H9 (cell line): ENCODE measurements around the gene FRYL. TPM values are rescaled to one million over a fixed set of nuclear protein-coding genes. Genes with fewer than 3 reads are reported as not detected.

Source experiments
- DNase-seq: peaks from one replicate; pipeline ENCODE4 v3.0.0-alpha.2; 2017
- H2AFZ ChIP-seq: one replicate; pipeline ENCODE4 v1.6.1; 2013; ENCODE audit warnings: mild to moderate bottlenecking, low read length, control low read depth, moderate library complexity
- H2AK5ac ChIP-seq: 2 replicates; pipeline ENCODE4 v1.6.1; 2013; ENCODE audit warnings: low read length, control low read depth, mixed read lengths; ENCODE audit not compliant: insufficient read length
- H2BK120ac ChIP-seq: one replicate; pipeline ENCODE4 v1.6.1; 2013; ENCODE audit warnings: low read depth, mild to moderate bottlenecking, low read length, control low read depth, inconsistent platforms; ENCODE audit not compliant: poor library complexity, severe bottlenecking
- H2BK12ac ChIP-seq: 2 replicates; pipeline ENCODE4 v1.6.1; 2013; ENCODE audit warnings: low read length, control low read depth, mixed read lengths, low read depth; ENCODE audit not compliant: insufficient read length
- H2BK15ac ChIP-seq: 2 replicates; pipeline ENCODE4 v1.6.1; 2013; ENCODE audit warnings: low read depth, low read length, control low read depth
- H2BK20ac ChIP-seq: one replicate; pipeline ENCODE4 v1.6.1; 2013; ENCODE audit warnings: low read depth, mild to moderate bottlenecking, low read length, control low read depth, inconsistent platforms; ENCODE audit not compliant: poor library complexity, severe bottlenecking
- H2BK5ac ChIP-seq: 2 replicates; pipeline ENCODE4 v1.6.1; 2013; ENCODE audit warnings: low read length, control low read depth, mixed read lengths; ENCODE audit not compliant: insufficient read length
- H3K14ac ChIP-seq: 2 replicates; pipeline ENCODE4 v1.6.1; 2013; ENCODE audit warnings: low read length, control low read depth; ENCODE audit not compliant: insufficient read depth
- H3K18ac ChIP-seq: 2 replicates; pipeline ENCODE4 v1.6.1; 2013; ENCODE audit warnings: low read depth, mild to moderate bottlenecking, mixed read lengths, low read length, control low read depth; ENCODE audit not compliant: insufficient read length
- H3K23ac ChIP-seq: 2 replicates; pipeline ENCODE4 v1.6.1; 2013; ENCODE audit warnings: low read length, control low read depth, mixed read lengths, low read depth; ENCODE audit not compliant: insufficient read length
- H3K23me2 ChIP-seq: 2 replicates; pipeline ENCODE4 v1.6.1; 2013; ENCODE audit warnings: low read depth, mild to moderate bottlenecking, mixed read lengths, low read length, control low read depth; ENCODE audit not compliant: insufficient read length, poor library complexity, severe bottlenecking
- H3K27ac ChIP-seq: 2 replicates; pipeline ENCODE4 v1.5.1; 2013; ENCODE audit warnings: low read length, control low read depth, mixed read lengths, low read depth; ENCODE audit not compliant: insufficient read length
- H3K27me3 ChIP-seq: 2 replicates; pipeline ENCODE4 v1.6.1; 2013; ENCODE audit warnings: low read length, control low read depth, inconsistent platforms; ENCODE audit not compliant: insufficient read depth
- H3K4ac ChIP-seq: 2 replicates; pipeline ENCODE4 v1.6.1; 2013; ENCODE audit warnings: low read depth, mild to moderate bottlenecking, control low read depth, inconsistent platforms, low read length, moderate library complexity
- H3K4me1 ChIP-seq: 2 replicates; pipeline ENCODE4 v1.6.1; 2013; ENCODE audit warnings: low read length, control low read depth, inconsistent platforms; ENCODE audit not compliant: insufficient read depth
- H3K4me2 ChIP-seq: 2 replicates; pipeline ENCODE4 v1.6.1; 2013; ENCODE audit warnings: low read length, control low read depth, mixed read lengths; ENCODE audit not compliant: insufficient read length, insufficient read depth
- H3K56ac ChIP-seq: 2 replicates; pipeline ENCODE4 v1.6.1; 2013; ENCODE audit warnings: low read depth, mild to moderate bottlenecking, mixed read lengths, low read length, control low read depth; ENCODE audit not compliant: insufficient read length
- H3K79me1 ChIP-seq: 2 replicates; pipeline ENCODE4 v1.6.1; 2013; ENCODE audit warnings: low read depth, mild to moderate bottlenecking, moderate library complexity, low read length, control low read depth, inconsistent platforms; ENCODE audit not compliant: insufficient read depth, poor library complexity, severe bottlenecking
- H3K79me2 ChIP-seq: 2 replicates; pipeline ENCODE4 v1.6.1; 2013; ENCODE audit warnings: low read length, control low read depth, inconsistent platforms; ENCODE audit not compliant: insufficient read depth
- H3K9ac ChIP-seq: 2 replicates; pipeline ENCODE4 v1.6.1; 2013; ENCODE audit warnings: low read length, control low read depth, mixed read lengths; ENCODE audit not compliant: insufficient read length; ENCODE audit errors: extremely low read depth
- H3K9me3 ChIP-seq: one replicate; pipeline ENCODE4 v1.6.1; 2013; ENCODE audit warnings: low read depth, low read length, inconsistent platforms; ENCODE audit not compliant: control insufficient read depth
- H3T11ph ChIP-seq: one replicate; pipeline ENCODE4 v1.6.1; 2013; ENCODE audit warnings: mild to moderate bottlenecking, low read length, control low read depth, inconsistent platforms
- H4K20me1 ChIP-seq: one replicate; pipeline ENCODE4 v1.6.1; 2013; ENCODE audit not compliant: control insufficient read depth, insufficient read length, insufficient read depth
- H4K5ac ChIP-seq: 2 replicates; pipeline ENCODE4 v1.6.1; 2013; ENCODE audit warnings: low read depth, mild to moderate bottlenecking, mixed read lengths, low read length, control low read depth; ENCODE audit not compliant: insufficient read length
- H4K8ac ChIP-seq: replicated peaks from 2 replicates; pipeline ENCODE4 v1.6.1; 2013; ENCODE audit warnings: low read length, control low read depth, mixed read lengths, low read depth; ENCODE audit not compliant: insufficient read length
- H4K91ac ChIP-seq: 2 replicates; pipeline ENCODE4 v1.6.1; 2013; ENCODE audit warnings: low read depth, mild to moderate bottlenecking, moderate library complexity, mixed read lengths, low read length, control low read depth; ENCODE audit not compliant: insufficient read length
- H3K27ac Mint-ChIP-seq, 3 experiments: 2 replicates in 2 of 3; 3 replicates in 1 of 3; pipeline ENCODE4 v1.8.0; 2020 to 2021; ENCODE audit warnings: mixed read lengths in 3 of 3, mild to moderate bottlenecking in 1 of 3, moderate library complexity in 1 of 3
- H3K27me3 Mint-ChIP-seq: 2 replicates; pipeline ENCODE4 v1.8.0; 2021; ENCODE audit warnings: low read depth, mild to moderate bottlenecking, moderate library complexity, mixed read lengths
- H3K36me3 Mint-ChIP-seq, 3 experiments: 2 replicates in 2 of 3; 3 replicates in 1 of 3; pipeline ENCODE4 v1.8.0; 2020 to 2021; ENCODE audit warnings: low read depth in 3 of 3, mixed read lengths in 3 of 3; ENCODE audit not compliant: insufficient read depth in 1 of 3
- H3K4me1 Mint-ChIP-seq, 2 experiments: 2 replicates each; pipeline ENCODE4 v1.8.0; 2020; ENCODE audit warnings: mixed read lengths in 2 of 2
- H3K4me3 Mint-ChIP-seq, 2 experiments: 2 replicates in 1 of 2; 3 replicates in 1 of 2; pipeline ENCODE4 v1.8.0; 2020 to 2021; ENCODE audit warnings: mild to moderate bottlenecking in 2 of 2, mixed read lengths in 2 of 2, moderate library complexity in 1 of 2
- H3K9me3 Mint-ChIP-seq, 2 experiments: 2 replicates in 1 of 2; 3 replicates in 1 of 2; pipeline ENCODE4 v1.8.0; 2020; ENCODE audit warnings: mild to moderate bottlenecking in 2 of 2, mixed read lengths in 2 of 2, moderate library complexity in 1 of 2
- WGBS: extraction: QIAGEN DNeasy Blood & Tissue Kit; methylation state at CpG from one replicate; pipeline ENCODE4 v1.1.7; 2013; ENCODE audit warnings: missing lambda C conversion rate, low lambda C conversion rate, mixed read lengths; ENCODE audit not compliant: insufficient read length; ENCODE audit errors: extremely low coverage; 5-methylcytosine and 5-hydroxymethylcytosine counted together
- total RNA-seq: library from RNA; stranded (reverse); gene quantifications from 2 replicates; pipeline ENCODE4 v1.2.1, GENCODE V29; 2021
- TF ChIP-seq, protein P1 (sequence below): fragments of 200-600 bp; sonication (generic); conservative IDR thresholded peaks from 3 replicates; pipeline ENCODE4 v1.8.0; 2021; ENCODE audit warnings: antibody characterized with exemption, mild to moderate bottlenecking

The FRYL gene
- total RNA-seq, 1 experiment from 2014 or later = 31.5 TPM

DNA sequence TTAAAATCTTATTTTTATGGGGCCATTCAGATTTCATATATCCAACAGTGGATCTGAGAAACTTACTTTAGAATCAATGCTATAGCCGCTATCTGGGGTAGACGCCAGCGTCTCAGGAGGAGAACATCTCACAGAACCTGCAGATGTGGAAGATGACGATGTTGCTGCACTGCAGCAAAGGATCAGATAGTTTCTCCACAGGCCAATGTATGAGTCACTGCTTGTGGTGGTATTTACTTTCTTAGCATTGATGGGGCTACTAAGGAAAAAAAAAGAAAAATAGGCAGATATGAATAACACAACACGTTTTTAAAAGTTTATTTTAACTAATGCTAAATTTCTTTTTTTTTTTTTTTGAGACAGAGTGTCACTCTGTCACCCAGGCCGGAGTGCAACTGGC is 204.1 kb downstream of the FRYL start:
- H3K36me3 Mint-ChIP-seq = peaks cover 5 to 28% (median 24%) of the 10 kb centered on the region in 3 experiments; a peak in 5 of 7 replicates
- no peak overlapping the region for H3K4me3 Mint-ChIP-seq
- Histone ChIP-seq H3K9me3 (no peaks in the 10 kb centered on the region), H4K20me1 (no peaks in the 10 kb centered on the region), H3K23me2 (no peaks in the 10 kb centered on the region), H3T11ph (no peak overlapping the region), H2AK5ac (no peak overlapping the region), H3K56ac (no peak overlapping the region), H3K79me1 (no peaks in the 10 kb centered on the region), H3K4me1 (no peaks in the 10 kb centered on the region), H3K4ac (no peak overlapping the region), H4K8ac (no peak overlapping the region), H3K23ac (no peak overlapping the region), H3K27ac (no peak overlapping the region), H2BK12ac (no peak overlapping the region), H2BK20ac (no peak overlapping the region), H2BK120ac (no peak overlapping the region), H4K5ac (no peak overlapping the region), H4K91ac (no peak overlapping the region), H3K9ac (no peak overlapping the region), H3K27me3 (no peaks in the 10 kb centered on the region), H2AFZ (no peak overlapping the region), H2BK5ac (no peak overlapping the region), H3K18ac (no peak overlapping the region), H3K4me2 (no peak overlapping the region), H2BK15ac (no peak overlapping the region), H3K79me2 (no peaks in the 10 kb centered on the region), H3K14ac (no peak overlapping the region)
- no peaks in the 10 kb centered on the region for H3K27me3 Mint-ChIP-seq
- no peaks in the 10 kb centered on the region for H3K9me3 Mint-ChIP-seq
- TF ChIP-seq, protein P1, sequence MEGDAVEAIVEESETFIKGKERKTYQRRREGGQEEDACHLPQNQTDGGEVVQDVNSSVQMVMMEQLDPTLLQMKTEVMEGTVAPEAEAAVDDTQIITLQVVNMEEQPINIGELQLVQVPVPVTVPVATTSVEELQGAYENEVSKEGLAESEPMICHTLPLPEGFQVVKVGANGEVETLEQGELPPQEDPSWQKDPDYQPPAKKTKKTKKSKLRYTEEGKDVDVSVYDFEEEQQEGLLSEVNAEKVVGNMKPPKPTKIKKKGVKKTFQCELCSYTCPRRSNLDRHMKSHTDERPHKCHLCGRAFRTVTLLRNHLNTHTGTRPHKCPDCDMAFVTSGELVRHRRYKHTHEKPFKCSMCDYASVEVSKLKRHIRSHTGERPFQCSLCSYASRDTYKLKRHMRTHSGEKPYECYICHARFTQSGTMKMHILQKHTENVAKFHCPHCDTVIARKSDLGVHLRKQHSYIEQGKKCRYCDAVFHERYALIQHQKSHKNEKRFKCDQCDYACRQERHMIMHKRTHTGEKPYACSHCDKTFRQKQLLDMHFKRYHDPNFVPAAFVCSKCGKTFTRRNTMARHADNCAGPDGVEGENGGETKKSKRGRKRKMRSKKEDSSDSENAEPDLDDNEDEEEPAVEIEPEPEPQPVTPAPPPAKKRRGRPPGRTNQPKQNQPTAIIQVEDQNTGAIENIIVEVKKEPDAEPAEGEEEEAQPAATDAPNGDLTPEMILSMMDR = no peak
- DNase-seq = no peak
- no peaks in the 10 kb centered on the region for H3K4me1 Mint-ChIP-seq
- H3K27ac Mint-ChIP-seq = no peak overlapping the region
- no CpG with 5 or more reads among the region's 6 CpGs for whole genome bisulfite sequencing
